ENCODE data around the gene ATP6V0A4.
"Not testable (repeated sequence)": the region's sequence is repeated elsewhere in the genome, so short reads cannot be mapped to it uniquely, and the experiment has no call there.

Gene ATP6V0A4

GRCh38 chr7:138797715-138798320, at the start of gene ATP6V0A4, which contains the start of gene TMEM213:
Gene ATP6V0A4 (minus strand): TSS chr7:138798196. CDS start chr7:138771247, 26,949 bp downstream.
Gene TMEM213 (plus strand): TSS chr7:138797994. CDS start chr7:138798105, 111 bp downstream.
- DNase-seq, result no peak

GRCh38 chr7:138845711-138846110, 47.7 kb upstream of the ATP6V0A4 start:
- no peak for DNase-seq

GRCh38 chr7:138843632-138844580, 45.9 kb upstream of the ATP6V0A4 start:
- DNase-seq, result no peak

- DNase-seq, result no peak
These were observed 44.1 kb upstream of the ATP6V0A4 start for GRCh38 chr7:138842111-138842510.

- no peak for DNase-seq
These were observed 40.2 kb upstream of the ATP6V0A4 start for GRCh38 chr7:138838166-138838565.

GRCh38 chr7:138837627-138838026, 39.6 kb upstream of the ATP6V0A4 start:
- no peak for DNase-seq

GRCh38 chr7:138835087-138835486, 37.1 kb upstream of the ATP6V0A4 start:
- DNase-seq, result no peak

GRCh38 chr7:138834583-138834982, 36.6 kb upstream of the ATP6V0A4 start:
- no peak for DNase-seq

GRCh38 chr7:138833596-138833995, 35.6 kb upstream of the ATP6V0A4 start:
- DNase-seq, result no peak

- DNase-seq, result no peak
These were observed 35.0 kb upstream of the ATP6V0A4 start for GRCh38 chr7:138832966-138833365.

GRCh38 chr7:138829335-138829734, 31.3 kb upstream of the ATP6V0A4 start:
- DNase-seq, result no peak

- no peak for DNase-seq
These were observed 30.3 kb upstream of the ATP6V0A4 start for GRCh38 chr7:138828302-138828701.

- DNase-seq, result no peak
These were observed 27.2 kb upstream of the ATP6V0A4 start for GRCh38 chr7:138825049-138825721.

- DNase-seq, result no peak
These were observed 25.0 kb upstream of the ATP6V0A4 start for GRCh38 chr7:138822867-138823535.

GRCh38 chr7:138821912-138822311, 23.9 kb upstream of the ATP6V0A4 start:
- no peak for DNase-seq

GRCh38 chr7:138819625-138820024, 21.6 kb upstream of the ATP6V0A4 start:
- DNase-seq, result no peak

GRCh38 chr7:138816650-138817049, 18.7 kb upstream of the ATP6V0A4 start:
- DNase-seq, result no peak

- DNase-seq, result no peak
These were observed 16.9 kb upstream of the ATP6V0A4 start for GRCh38 chr7:138814816-138815332.

GRCh38 chr7:138813945-138814344, 15.9 kb upstream of the ATP6V0A4 start:
- no peak for DNase-seq

GRCh38 chr7:138811327-138811726, 13.3 kb upstream of the ATP6V0A4 start:
- not testable (repeated sequence) for DNase-seq

- DNase-seq, result no peak
These were observed 11.3 kb upstream of the ATP6V0A4 start for GRCh38 chr7:138809346-138809745.

GRCh38 chr7:138804618-138805017, 6.6 kb upstream of the ATP6V0A4 start:
- DNase-seq, result no peak

- DNase-seq, result no peak
These were observed 4.7 kb upstream of the ATP6V0A4 start for GRCh38 chr7:138802706-138803105.
